NCI-H146 treated with DMSO at 0.1 percent for 48 hours (cell line): ENCODE data around the gene CSGALNACT2.

Experiments used
- DNase-seq: peaks from one replicate; lab custom pipeline; 2025; ENCODE audit not compliant: unreplicated experiment; lab: John Stamatoyannopoulos, UW

Gene CSGALNACT2

DNA sequence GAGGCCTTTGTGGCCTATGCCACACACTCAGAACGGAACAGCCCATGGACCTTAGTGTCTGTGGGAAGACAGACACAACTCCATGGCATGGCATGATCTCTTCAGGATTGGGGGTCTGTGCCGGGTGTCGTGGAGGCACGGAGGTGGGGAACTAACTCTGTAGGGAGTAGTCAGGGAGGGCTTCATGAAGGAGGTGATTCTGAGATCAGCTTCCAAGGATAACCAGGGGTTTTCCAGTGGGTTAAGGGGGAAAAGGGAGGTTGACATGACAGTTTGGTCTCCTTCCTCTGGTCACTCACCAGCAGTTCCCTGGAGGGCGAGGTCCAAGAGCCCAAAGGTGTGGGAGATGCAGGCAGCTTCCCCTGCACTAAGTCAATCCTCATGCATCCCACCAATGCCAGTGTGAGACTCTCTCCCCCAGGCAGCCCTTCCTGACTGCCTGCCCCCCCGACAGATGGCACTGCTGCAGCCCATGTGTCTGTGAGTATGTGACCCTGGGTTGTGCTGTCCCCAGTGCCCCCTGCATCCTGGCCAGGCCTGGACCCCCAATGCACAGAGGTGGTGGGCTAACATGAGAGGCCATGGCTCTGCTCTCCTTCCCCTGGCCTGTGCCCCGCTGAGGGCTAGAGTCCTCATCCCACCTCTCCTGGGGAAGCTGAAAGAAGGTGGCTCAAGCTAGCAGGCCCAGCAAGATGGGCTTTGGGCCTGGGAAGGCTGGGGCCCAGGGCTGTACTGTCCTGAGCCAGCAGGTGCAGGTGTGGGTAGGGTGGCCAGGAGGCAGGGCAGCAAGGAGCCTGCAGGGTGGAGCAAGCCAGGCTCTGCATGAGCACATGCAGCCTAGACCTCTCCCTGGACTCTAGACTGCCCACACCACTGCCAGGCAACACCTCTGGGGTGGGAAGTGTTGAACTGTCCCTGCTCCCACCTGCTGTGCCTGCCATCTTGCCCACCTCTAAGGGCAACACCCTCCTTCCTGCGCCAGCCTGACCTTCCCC, 88.9 kb downstream of the CSGALNACT2 start:
- no peak for DNase-seq

DNA sequence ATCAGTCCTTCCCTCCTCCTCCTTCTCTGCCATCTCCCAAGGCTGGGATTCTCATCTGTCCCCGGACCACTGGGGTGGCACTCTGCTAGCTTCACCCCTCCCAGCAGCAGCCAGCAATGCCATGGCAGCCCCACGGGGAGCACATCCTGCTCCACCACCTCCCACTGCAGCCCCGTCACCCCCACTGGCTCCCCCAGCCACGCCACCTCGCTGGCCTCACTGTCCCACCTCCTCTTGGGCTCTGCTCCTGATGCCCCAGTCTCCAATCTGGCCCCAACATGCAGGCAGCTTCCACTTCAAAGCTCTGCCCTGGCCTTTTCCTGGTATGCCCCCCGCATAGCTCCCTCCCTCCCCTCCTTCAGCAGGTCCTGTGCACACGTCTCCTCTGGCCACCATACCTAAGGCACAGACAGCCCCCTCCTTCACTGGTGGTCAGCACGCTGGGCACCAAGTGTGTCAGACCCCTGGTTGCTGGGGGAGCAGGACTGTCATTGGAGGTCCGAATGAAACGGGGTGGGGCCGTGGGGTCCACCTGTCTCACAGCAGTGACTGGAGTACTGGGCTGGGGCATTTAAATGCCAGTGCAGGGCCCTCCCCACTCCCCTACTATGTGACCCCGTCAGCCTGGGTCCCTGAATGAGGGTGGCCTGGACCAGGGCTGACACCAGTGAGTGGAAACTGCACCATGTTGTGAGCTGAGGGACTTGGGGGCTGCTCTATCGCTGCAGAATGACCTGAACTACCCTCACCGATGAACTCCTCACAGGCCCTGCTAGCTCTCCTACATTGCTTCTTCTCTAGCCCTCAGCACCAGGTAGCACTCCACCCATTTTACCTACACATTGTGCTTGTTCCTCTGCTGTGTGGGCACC, 89.9 kb downstream of the CSGALNACT2 start:
- no peak for DNase-seq

- DNase-seq = peak; percentile 21
These were observed 90.5 kb downstream of the CSGALNACT2 start for GRCh38 chr10:43228783-43229207.

GRCh38 chr10:43229208-43230061, 91.2 kb downstream of the CSGALNACT2 start:
- no peak for DNase-seq

DNA sequence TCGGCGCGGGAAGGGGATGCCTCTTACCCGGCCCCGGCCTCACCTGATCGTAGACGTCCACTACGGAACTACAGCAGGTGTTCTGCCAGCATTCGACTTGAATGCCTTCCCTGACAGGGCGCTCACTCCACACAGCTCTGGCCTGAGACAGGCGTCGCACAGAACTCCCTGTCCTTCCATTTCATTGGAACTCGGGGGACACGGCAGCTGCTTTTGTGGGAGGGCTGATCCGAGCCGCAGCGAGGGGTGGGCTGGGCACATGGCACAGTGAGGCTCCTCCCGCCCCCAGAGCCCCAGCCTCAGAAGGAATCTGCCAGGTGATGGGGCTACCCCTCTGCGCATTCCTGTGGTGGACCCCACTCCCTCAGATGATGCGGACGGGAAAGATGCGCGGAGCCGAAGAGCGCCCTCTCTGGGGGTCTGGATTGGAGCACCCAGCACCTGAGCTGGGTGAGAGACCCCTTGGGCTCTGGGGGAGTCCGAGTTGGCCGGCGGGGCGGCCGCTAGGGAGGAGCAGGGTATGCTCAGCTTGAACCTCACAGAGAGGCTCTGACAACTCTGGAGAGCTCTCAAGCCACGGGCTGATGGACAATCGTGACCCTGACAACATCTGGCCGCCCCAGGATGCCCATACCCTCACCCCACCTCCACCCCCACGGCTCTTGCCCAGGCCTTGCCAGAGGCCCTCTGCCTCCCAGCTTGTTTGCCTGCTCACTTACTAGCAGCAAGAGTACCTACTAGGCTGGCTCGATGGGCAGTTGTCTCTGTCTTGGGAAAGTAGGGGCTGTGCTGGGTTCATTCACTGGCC, 92.1 kb downstream of the CSGALNACT2 start:
- DNase-seq = no peak

- DNase-seq = no peak
These were observed 92.8 kb downstream of the CSGALNACT2 start for GRCh38 chr10:43230909-43231522.

DNA sequence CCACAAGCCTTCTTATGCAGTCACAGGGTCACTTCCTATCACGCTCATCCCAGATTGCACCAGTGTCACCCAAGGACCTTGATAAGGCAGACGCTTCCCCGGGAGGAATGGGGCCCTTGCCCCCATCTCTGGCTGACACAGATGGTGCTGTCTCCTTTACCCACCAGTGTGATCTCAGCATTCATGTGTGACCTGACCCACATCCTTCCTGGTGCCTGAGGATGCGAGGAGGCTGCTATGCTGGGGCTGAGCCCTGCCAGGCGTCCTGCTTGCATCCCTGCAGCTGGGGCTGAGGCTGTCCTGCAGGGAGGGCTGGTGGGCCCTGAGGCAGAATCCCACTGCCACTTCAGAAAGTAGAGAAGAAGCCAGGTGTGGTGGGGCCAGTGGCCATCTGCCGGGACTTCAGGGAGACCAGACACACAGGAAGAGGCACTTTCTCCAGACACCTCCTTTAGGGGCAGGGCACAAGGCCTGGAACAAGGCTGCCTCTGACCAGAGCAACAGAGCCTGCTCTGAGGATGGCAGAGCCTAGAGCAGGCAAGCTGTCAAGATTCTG, 93.4 kb downstream of the CSGALNACT2 start:
- DNase-seq = no peak

GRCh38 chr10:43233601-43234430, 95.6 kb downstream of the CSGALNACT2 start:
- DNase-seq = no peak

GRCh38 chr10:43234471-43235041, 96.3 kb downstream of the CSGALNACT2 start:
- no peak for DNase-seq
